ENCODE data around the gene PREX1.

Gene PREX1

DNA sequence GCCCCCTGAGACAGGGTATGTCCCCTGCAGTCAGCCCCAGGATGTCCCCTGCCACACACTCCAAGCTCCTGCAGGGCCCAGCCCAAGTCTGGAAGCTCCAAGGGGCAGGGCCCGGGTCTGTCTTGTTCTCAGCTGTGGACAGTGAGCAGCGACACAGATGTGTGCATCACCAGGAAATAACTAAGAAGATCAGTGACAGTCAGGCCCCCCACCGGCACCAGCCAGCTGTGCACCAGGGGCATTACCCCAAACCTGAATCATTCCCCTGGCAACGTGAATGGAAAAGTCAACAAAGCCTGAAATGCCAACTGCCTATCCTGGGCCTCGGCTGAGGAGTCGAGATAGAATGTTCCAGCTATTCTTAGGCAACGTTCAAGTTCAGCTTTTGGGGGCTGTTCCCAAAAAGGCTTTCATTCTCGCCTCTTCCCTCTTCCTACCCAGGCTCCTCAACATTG is 105.0 kb downstream of the PREX1 start:
- TF ChIP-seq, protein P1, sequence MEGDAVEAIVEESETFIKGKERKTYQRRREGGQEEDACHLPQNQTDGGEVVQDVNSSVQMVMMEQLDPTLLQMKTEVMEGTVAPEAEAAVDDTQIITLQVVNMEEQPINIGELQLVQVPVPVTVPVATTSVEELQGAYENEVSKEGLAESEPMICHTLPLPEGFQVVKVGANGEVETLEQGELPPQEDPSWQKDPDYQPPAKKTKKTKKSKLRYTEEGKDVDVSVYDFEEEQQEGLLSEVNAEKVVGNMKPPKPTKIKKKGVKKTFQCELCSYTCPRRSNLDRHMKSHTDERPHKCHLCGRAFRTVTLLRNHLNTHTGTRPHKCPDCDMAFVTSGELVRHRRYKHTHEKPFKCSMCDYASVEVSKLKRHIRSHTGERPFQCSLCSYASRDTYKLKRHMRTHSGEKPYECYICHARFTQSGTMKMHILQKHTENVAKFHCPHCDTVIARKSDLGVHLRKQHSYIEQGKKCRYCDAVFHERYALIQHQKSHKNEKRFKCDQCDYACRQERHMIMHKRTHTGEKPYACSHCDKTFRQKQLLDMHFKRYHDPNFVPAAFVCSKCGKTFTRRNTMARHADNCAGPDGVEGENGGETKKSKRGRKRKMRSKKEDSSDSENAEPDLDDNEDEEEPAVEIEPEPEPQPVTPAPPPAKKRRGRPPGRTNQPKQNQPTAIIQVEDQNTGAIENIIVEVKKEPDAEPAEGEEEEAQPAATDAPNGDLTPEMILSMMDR (IDR thresholded peaks at IDR 0.05; ENCODE audit: extremely low read depth, missing control alignments) = no peak
- peak; percentile 34 for DNase-seq (ENCODE audit: low spot score)

DNA sequence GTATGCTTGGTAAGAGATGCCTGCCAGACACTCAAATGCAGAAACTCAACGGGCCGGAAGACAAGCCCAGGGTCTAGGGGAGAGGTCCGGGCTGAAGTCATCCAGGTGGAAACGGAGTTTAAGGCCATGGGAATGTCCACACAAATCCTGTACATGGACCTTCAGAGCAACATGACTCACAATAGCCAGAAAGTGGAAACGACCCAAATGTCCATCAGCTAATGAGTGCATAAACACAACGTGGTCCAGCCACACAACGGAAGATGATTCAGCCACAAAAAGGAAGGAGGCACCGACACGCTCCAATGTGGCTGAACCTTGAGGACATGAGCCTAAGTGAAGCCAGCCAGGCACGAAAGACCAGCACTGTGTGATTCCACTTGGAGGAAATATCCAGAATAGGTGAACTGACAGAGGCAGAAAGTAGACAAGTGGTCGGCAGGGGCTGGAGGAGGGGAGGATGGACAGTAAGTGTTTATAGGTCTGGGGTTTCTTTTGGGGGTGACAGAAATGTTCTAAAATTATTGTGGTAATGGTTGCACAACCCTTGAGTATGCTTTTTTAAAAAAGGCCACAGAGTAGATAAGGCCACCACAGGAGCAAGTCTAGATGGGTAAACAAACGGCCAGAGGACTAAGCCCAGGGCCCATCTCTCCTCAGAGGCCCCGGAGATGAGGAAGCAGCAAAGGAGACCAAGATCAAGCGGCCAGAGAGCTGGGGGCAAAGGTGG is 105.6 kb downstream of the PREX1 start:
- TF ChIP-seq, protein P1 (IDR thresholded peaks at IDR 0.05; ENCODE audit: extremely low read depth, missing control alignments) = no peak
- DNase-seq (ENCODE audit: low spot score) = peak; percentile 35

DNA sequence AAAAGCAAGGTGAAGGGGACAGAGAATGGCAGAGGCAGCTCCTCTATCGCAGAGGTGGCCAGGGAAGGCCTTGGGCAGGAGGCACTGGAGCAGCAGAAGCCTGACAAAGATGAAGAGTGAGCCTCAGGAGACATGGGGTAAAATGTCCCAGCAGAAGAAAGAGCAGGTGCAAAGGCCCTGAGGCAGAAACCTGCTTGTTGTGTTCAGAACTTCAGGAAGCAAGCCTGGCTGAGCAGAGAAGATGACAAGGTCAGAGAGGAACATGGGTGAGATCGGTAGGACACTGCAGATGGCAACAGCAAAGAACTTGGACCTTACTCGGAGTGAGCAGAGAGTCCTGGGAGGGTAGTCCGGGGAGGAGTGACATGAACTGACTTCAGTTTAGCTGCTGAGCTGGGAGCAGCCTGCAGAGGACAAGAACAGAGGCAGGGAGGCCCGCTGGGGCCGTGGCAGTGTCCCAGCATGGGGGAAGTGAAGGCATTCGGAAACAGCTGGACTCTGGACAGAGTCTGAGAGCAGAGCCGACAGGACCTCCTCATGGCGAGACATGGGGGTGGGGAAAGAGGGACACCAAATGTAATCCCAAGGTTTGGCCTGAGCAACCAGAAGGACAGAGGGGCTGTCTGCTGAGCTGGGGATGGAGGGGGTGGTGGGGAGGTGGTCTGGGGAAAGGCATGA is 106.3 kb downstream of the PREX1 start:
- no peak for DNase-seq (ENCODE audit: low spot score)

DNA sequence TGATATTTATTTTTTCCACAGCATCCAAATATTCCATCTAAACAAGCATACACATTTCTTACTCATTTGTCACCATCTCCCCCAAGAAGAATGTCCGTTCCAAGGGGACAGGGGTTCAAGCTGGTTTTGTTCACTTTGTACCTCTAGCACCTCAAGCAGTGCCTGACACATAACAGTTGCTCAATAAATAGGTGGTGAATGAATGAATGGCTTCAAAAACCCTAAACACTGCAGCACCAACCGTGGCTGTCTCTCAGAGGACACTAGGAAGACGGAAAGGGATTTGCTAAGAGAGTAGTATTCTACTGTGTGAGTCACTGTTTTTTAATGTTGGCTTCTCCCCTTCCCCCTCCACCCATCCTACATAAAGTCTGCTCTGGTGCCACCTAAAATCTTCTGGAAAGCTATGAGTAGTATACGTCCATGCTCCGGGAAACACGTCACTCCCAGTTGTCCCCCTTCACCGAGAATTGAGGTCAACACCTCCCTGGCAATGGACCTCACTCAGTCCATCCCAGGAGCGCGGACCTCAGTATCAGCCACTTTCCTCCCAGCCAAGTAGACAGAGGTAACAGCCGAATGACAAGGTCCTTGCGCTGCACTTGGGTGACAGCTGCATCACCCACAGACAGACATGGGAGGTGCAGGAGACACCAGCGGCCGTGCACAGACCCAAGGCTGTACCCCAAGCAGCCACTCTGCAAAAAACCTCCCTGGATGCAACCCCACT is 107.4 kb downstream of the PREX1 start:
- no peak for DNase-seq (ENCODE audit: low spot score)
- TF ChIP-seq, protein P1 (IDR thresholded peaks at IDR 0.05; ENCODE audit: extremely low read depth, missing control alignments) = no peak

More for the DNA sequence above, 106.3 kb downstream of the PREX1 start:
- TF ChIP-seq, protein P1 (IDR thresholded peaks at IDR 0.05; ENCODE audit: extremely low read depth, missing control alignments) = no peak

DNA sequence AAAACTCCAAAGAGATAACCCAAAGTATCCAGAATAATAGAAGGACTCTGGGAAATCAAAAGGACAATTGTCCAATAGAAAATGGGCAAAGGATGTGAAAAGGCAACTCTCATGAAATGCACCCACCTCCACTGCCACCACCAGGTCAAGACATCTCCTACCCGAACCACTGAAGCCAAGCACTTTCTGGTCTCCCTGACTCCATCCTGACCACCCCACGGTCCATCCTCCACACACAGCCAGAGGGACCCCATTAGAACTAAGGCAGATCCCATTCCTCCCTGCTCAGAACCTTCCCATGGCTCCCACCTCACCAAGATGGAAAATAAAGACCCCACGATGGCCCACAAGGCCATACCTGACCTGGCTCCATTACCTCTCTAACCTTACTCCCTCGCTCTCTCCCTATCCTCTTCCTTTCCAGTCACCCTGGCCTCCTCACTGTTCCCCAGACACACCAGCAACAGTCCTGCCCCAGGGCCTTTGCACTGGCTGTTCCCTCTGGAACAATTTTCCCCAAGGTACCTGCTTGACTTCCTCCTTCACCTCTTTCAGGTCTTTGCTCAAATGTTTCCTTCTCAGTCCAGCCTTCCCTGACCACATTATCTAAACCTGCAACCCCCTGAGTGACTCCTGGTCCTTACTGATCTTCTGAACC is 108.1 kb downstream of the PREX1 start:
- no peak for DNase-seq (ENCODE audit: low spot score)
- TF ChIP-seq, protein P1 (IDR thresholded peaks at IDR 0.05; ENCODE audit: extremely low read depth, missing control alignments) = no peak

DNA sequence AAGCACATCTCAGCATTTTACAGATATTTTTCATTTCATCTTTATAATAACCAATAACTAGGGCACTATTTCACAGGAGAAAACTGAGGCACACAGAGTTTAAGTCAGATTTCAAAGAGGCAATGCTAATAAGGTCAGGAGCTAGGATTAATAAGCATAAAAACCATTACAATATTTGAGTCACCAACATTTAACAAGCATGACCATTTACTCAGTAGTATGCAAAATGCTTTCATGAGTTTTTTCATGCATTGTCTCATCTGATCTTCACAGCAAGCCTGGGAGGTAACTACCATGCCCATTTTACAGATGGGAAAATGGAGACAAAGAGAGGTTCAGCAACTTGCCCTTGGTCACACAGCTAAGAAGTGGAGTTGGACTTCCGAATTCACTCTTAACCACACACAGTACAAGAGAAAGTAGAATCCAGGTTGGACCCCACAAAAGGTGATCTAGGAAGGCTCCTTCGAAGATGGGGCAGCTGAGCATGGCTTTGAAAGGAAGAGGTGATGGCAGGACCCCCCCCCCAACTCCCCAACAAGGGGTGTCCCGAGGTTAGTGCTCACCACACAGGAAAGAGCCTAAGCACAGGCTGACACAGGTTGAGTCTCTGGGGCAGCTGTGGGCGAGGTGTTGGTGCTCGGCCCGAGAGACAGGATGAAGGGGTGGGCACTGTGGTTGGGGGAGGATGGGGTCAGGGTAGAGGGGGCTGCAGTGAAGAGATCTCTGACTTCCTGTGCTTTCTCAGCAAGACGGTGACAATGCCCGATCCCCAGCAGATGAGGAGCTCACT is 108.8 kb downstream of the PREX1 start:
- TF ChIP-seq, protein P1 (IDR thresholded peaks at IDR 0.05; ENCODE audit: extremely low read depth, missing control alignments) = no peak
- no peak for DNase-seq (ENCODE audit: low spot score)

Data from GM20000 (cell line).